ENCODE measurements around the gene TMEM219. TPM values are rescaled to one million over a fixed set of nuclear protein-coding genes. Genes with fewer than 3 reads are reported as not detected.

TMEM219 gene
- total RNA-seq, 1 experiment from 2014 or later: 69.6 TPM

DNA sequence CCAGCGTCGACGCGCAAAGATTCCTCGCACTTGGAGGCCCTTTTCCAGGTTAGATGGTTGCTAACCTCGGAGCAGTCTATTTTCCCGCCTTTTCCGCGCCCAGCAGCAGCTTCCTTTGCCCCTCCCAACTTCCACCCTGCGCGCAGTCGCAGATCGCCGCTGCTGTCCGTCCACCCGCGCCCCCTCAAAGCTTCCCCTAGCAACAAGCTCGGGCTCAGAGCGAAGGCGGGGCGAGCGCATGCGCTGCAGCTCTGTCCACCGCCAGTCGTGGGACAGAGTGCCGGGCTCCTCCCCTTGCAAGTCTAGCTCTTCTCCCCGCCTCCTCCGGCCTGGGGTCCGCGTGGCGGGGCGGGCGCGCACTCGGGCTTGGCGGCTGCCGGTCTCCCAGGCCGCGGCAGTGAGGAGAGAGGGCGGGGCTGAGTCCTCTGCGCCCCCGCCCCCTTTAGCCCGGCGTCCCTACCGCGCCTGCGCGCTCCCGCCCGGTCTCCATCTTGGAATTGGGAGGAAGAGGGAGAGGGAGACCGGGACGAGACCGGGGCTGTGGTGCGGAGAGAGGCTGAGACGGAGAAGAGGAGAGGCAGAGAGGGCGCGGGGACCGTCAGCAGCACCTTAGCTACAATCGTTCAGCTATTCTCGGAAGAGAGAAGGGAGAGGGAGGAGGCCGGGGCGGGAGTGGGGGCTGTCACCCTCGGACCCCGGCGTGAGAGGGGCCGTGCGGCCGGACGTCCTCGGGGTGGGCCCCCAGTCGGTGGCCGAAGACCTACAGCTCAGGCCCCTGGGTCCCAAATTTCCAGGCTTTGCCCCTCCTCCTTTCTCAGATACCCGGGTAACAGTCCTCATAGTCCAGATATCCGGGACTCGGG lies 11.7 kb downstream of the TMEM219 start, which contains the start of gene TAOK2 (continued):
- TF ChIP-seq TP53 (CRISPR knock-in tag; IDR thresholded peaks at IDR 0.05) (peak; percentile 65; the same call in 1 of the 2 replicates), ZNF396 (CRISPR knock-in tag; IDR thresholded peaks at IDR 0.05; ENCODE audit: borderline replicate concordance) (no peak), NFATC4 (CRISPR knock-in tag; IDR thresholded peaks at IDR 0.05) (no peak), GTF2I (CRISPR knock-in tag; conservative IDR thresholded peaks at IDR 0.05) (no peak), MYBL2 (CRISPR knock-in tag; IDR thresholded peaks at IDR 0.05) (peak; percentile 72), PRRX2 (CRISPR knock-in tag; IDR thresholded peaks at IDR 0.05) (no peak), NR1H2 (CRISPR knock-in tag; IDR thresholded peaks at IDR 0.05) (no peak)
- TF ChIP-seq, protein P1, sequence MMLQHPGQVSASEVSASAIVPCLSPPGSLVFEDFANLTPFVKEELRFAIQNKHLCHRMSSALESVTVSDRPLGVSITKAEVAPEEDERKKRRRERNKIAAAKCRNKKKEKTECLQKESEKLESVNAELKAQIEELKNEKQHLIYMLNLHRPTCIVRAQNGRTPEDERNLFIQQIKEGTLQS (CRISPR knock-in tag; conservative IDR thresholded peaks at IDR 0.05): no peak
- TF ChIP-seq, protein P2, sequence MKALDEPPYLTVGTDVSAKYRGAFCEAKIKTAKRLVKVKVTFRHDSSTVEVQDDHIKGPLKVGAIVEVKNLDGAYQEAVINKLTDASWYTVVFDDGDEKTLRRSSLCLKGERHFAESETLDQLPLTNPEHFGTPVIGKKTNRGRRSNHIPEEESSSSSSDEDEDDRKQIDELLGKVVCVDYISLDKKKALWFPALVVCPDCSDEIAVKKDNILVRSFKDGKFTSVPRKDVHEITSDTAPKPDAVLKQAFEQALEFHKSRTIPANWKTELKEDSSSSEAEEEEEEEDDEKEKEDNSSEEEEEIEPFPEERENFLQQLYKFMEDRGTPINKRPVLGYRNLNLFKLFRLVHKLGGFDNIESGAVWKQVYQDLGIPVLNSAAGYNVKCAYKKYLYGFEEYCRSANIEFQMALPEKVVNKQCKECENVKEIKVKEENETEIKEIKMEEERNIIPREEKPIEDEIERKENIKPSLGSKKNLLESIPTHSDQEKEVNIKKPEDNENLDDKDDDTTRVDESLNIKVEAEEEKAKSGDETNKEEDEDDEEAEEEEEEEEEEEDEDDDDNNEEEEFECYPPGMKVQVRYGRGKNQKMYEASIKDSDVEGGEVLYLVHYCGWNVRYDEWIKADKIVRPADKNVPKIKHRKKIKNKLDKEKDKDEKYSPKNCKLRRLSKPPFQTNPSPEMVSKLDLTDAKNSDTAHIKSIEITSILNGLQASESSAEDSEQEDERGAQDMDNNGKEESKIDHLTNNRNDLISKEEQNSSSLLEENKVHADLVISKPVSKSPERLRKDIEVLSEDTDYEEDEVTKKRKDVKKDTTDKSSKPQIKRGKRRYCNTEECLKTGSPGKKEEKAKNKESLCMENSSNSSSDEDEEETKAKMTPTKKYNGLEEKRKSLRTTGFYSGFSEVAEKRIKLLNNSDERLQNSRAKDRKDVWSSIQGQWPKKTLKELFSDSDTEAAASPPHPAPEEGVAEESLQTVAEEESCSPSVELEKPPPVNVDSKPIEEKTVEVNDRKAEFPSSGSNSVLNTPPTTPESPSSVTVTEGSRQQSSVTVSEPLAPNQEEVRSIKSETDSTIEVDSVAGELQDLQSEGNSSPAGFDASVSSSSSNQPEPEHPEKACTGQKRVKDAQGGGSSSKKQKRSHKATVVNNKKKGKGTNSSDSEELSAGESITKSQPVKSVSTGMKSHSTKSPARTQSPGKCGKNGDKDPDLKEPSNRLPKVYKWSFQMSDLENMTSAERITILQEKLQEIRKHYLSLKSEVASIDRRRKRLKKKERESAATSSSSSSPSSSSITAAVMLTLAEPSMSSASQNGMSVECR (CRISPR knock-in tag; IDR thresholded peaks at IDR 0.05; ENCODE audit: borderline replicate concordance): no peak; the same call in 1 of the 2 replicates
- TF ChIP-seq, protein P3, sequence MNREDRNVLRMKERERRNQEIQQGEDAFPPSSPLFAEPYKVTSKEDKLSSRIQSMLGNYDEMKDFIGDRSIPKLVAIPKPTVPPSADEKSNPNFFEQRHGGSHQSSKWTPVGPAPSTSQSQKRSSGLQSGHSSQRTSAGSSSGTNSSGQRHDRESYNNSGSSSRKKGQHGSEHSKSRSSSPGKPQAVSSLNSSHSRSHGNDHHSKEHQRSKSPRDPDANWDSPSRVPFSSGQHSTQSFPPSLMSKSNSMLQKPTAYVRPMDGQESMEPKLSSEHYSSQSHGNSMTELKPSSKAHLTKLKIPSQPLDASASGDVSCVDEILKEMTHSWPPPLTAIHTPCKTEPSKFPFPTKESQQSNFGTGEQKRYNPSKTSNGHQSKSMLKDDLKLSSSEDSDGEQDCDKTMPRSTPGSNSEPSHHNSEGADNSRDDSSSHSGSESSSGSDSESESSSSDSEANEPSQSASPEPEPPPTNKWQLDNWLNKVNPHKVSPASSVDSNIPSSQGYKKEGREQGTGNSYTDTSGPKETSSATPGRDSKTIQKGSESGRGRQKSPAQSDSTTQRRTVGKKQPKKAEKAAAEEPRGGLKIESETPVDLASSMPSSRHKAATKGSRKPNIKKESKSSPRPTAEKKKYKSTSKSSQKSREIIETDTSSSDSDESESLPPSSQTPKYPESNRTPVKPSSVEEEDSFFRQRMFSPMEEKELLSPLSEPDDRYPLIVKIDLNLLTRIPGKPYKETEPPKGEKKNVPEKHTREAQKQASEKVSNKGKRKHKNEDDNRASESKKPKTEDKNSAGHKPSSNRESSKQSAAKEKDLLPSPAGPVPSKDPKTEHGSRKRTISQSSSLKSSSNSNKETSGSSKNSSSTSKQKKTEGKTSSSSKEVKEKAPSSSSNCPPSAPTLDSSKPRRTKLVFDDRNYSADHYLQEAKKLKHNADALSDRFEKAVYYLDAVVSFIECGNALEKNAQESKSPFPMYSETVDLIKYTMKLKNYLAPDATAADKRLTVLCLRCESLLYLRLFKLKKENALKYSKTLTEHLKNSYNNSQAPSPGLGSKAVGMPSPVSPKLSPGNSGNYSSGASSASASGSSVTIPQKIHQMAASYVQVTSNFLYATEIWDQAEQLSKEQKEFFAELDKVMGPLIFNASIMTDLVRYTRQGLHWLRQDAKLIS (CRISPR knock-in tag; IDR thresholded peaks at IDR 0.05; ENCODE audit: borderline replicate concordance): no peak
- TF ChIP-seq, protein P4, sequence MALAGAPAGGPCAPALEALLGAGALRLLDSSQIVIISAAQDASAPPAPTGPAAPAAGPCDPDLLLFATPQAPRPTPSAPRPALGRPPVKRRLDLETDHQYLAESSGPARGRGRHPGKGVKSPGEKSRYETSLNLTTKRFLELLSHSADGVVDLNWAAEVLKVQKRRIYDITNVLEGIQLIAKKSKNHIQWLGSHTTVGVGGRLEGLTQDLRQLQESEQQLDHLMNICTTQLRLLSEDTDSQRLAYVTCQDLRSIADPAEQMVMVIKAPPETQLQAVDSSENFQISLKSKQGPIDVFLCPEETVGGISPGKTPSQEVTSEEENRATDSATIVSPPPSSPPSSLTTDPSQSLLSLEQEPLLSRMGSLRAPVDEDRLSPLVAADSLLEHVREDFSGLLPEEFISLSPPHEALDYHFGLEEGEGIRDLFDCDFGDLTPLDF (CRISPR knock-in tag; IDR thresholded peaks at IDR 0.05): 0 out of 2 replicates have a peak, but pooled peaks have one; percentile 52
- TF ChIP-seq, protein P5, sequence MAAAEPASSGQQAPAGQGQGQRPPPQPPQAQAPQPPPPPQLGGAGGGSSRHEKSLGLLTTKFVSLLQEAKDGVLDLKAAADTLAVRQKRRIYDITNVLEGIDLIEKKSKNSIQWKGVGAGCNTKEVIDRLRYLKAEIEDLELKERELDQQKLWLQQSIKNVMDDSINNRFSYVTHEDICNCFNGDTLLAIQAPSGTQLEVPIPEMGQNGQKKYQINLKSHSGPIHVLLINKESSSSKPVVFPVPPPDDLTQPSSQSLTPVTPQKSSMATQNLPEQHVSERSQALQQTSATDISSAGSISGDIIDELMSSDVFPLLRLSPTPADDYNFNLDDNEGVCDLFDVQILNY (CRISPR knock-in tag; IDR thresholded peaks at IDR 0.05): peak; percentile 91
